ENCODE results near the gene CTIF.

CTIF gene

GRCh38 chr18:48607056-48607984 is 68.5 kb downstream of the CTIF start:
- no peaks in the 10 kb centered on the region for H3K9me3 Mint-ChIP-seq
- no peak overlapping the region for H3K27ac Mint-ChIP-seq
- H3K4me1 Mint-ChIP-seq (ENCODE audit: low read depth), result no peaks in the 10 kb centered on the region

GRCh38 chr18:48608581-48608980 is 69.8 kb downstream of the CTIF start:
- Mint-ChIP-seq H3K4me1 (ENCODE audit: low read depth) (no peaks in the 10 kb centered on the region), H3K36me3 (ENCODE audit: low read depth) (no peaks in the 10 kb centered on the region), H3K4me3 (no peak overlapping the region), H3K27me3 (no peaks in the 10 kb centered on the region), H3K9me3 (no peaks in the 10 kb centered on the region), H3K27ac (no peak overlapping the region)

More at GRCh38 chr18:48607056-48607984, 68.5 kb downstream of the CTIF start:
- Mint-ChIP-seq H3K4me3 (no peak overlapping the region), H3K36me3 (ENCODE audit: low read depth) (no peaks in the 10 kb centered on the region), H3K27me3 (no peaks in the 10 kb centered on the region)

GRCh38 chr18:48609114-48609513 is 70.3 kb downstream of the CTIF start:
- Mint-ChIP-seq H3K9me3 (no peaks in the 10 kb centered on the region), H3K36me3 (ENCODE audit: low read depth) (no peaks in the 10 kb centered on the region), H3K27me3 (no peaks in the 10 kb centered on the region), H3K4me3 (no peak overlapping the region), H3K4me1 (ENCODE audit: low read depth) (no peaks in the 10 kb centered on the region), H3K27ac (no peak overlapping the region)

GRCh38 chr18:48609820-48610815 is 71.3 kb downstream of the CTIF start:
- no peaks in the 10 kb centered on the region for H3K4me1 Mint-ChIP-seq (ENCODE audit: low read depth)
- no peaks in the 10 kb centered on the region for H3K9me3 Mint-ChIP-seq
- no peaks in the 10 kb centered on the region for H3K36me3 Mint-ChIP-seq (ENCODE audit: low read depth)
- H3K27ac Mint-ChIP-seq, result no peak overlapping the region
- H3K27me3 Mint-ChIP-seq, result no peaks in the 10 kb centered on the region
- H3K4me3 Mint-ChIP-seq, result no peak overlapping the region

GRCh38 chr18:48611203-48611602 is 72.4 kb downstream of the CTIF start:
- H3K9me3 Mint-ChIP-seq, result no peaks in the 10 kb centered on the region
- H3K27me3 Mint-ChIP-seq, result no peaks in the 10 kb centered on the region
- H3K27ac Mint-ChIP-seq, result no peak overlapping the region
- H3K4me1 Mint-ChIP-seq (ENCODE audit: low read depth), result no peaks in the 10 kb centered on the region
- H3K36me3 Mint-ChIP-seq (ENCODE audit: low read depth), result no peaks in the 10 kb centered on the region
- H3K4me3 Mint-ChIP-seq, result no peak overlapping the region

GRCh38 chr18:48611785-48612480 is 73.1 kb downstream of the CTIF start:
- Mint-ChIP-seq H3K4me3 (no peak overlapping the region), H3K27me3 (no peaks in the 10 kb centered on the region), H3K36me3 (ENCODE audit: low read depth) (no peaks in the 10 kb centered on the region), H3K27ac (no peak overlapping the region), H3K4me1 (ENCODE audit: low read depth) (no peaks in the 10 kb centered on the region), H3K9me3 (no peaks in the 10 kb centered on the region)

GRCh38 chr18:48612511-48612910 is 73.7 kb downstream of the CTIF start:
- no peak overlapping the region for H3K4me3 Mint-ChIP-seq
- no peaks in the 10 kb centered on the region for H3K4me1 Mint-ChIP-seq (ENCODE audit: low read depth)
- H3K27me3 Mint-ChIP-seq, result no peaks in the 10 kb centered on the region
- H3K9me3 Mint-ChIP-seq, result no peaks in the 10 kb centered on the region
- H3K36me3 Mint-ChIP-seq (ENCODE audit: low read depth), result no peaks in the 10 kb centered on the region
- no peak overlapping the region for H3K27ac Mint-ChIP-seq

- no peak overlapping the region for H3K4me3 Mint-ChIP-seq
- H3K9me3 Mint-ChIP-seq, result no peaks in the 10 kb centered on the region
- no peaks in the 10 kb centered on the region for H3K36me3 Mint-ChIP-seq (ENCODE audit: low read depth)
- no peaks in the 10 kb centered on the region for H3K27me3 Mint-ChIP-seq
- no peak overlapping the region for H3K27ac Mint-ChIP-seq
- no peaks in the 10 kb centered on the region for H3K4me1 Mint-ChIP-seq (ENCODE audit: low read depth)
Observed at GRCh38 chr18:48612917-48613316, 74.1 kb downstream of the CTIF start.

- H3K9me3 Mint-ChIP-seq, result no peaks in the 10 kb centered on the region
- no peak overlapping the region for H3K27ac Mint-ChIP-seq
- H3K36me3 Mint-ChIP-seq (ENCODE audit: low read depth), result no peaks in the 10 kb centered on the region
- no peak overlapping the region for H3K4me3 Mint-ChIP-seq
- H3K4me1 Mint-ChIP-seq (ENCODE audit: low read depth), result no peaks in the 10 kb centered on the region
- no peaks in the 10 kb centered on the region for H3K27me3 Mint-ChIP-seq
Observed at GRCh38 chr18:48613589-48614404, 75.0 kb downstream of the CTIF start.

- Mint-ChIP-seq H3K4me1 (ENCODE audit: low read depth) (no peaks in the 10 kb centered on the region), H3K36me3 (ENCODE audit: low read depth) (no peaks in the 10 kb centered on the region), H3K4me3 (no peak overlapping the region), H3K27ac (no peak overlapping the region), H3K27me3 (no peaks in the 10 kb centered on the region), H3K9me3 (no peaks in the 10 kb centered on the region)
Observed at GRCh38 chr18:48615566-48616401, 77.0 kb downstream of the CTIF start.

- no peak overlapping the region for H3K27ac Mint-ChIP-seq
- H3K4me1 Mint-ChIP-seq (ENCODE audit: low read depth), result no peaks in the 10 kb centered on the region
- no peaks in the 10 kb centered on the region for H3K27me3 Mint-ChIP-seq
Observed at GRCh38 chr18:48616484-48617255, 77.8 kb downstream of the CTIF start.

GRCh38 chr18:48617844-48618497 is 79.1 kb downstream of the CTIF start:
- Mint-ChIP-seq H3K9me3 (no peaks in the 10 kb centered on the region), H3K36me3 (ENCODE audit: low read depth) (no peaks in the 10 kb centered on the region), H3K4me3 (no peak overlapping the region), H3K4me1 (ENCODE audit: low read depth) (no peaks in the 10 kb centered on the region), H3K27me3 (no peaks in the 10 kb centered on the region), H3K27ac (no peak overlapping the region)

More at GRCh38 chr18:48616484-48617255, 77.8 kb downstream of the CTIF start:
- no peaks in the 10 kb centered on the region for H3K36me3 Mint-ChIP-seq (ENCODE audit: low read depth)
- no peak overlapping the region for H3K4me3 Mint-ChIP-seq
- H3K9me3 Mint-ChIP-seq, result no peaks in the 10 kb centered on the region

All from stimulated activated naive CD8-positive, alpha-beta T cell treated with anti-CD3 and anti-CD28 coated beads, Interleukin-15, Interleukin-2, amounts not matched to agents 100 ng/mL and 50 ng/mL, for 24 hours (primary cell).